Adipocyte (in vitro differentiated cells): ENCODE data around the gene DLG2.

Experiments used
- DNase-seq: peaks from one replicate; pipeline ENCODE4 v3.0.0-alpha.2; 2015; ENCODE audit warnings: low read depth
- H3K27me3 ChIP-seq: replicated peaks from 2 replicates; pipeline ENCODE4 v1.7.0; 2013; ENCODE audit warnings: mild to moderate bottlenecking, low read length, moderate library complexity; ENCODE audit not compliant: control insufficient read depth, insufficient read depth
- H3K36me3 ChIP-seq: 2 replicates; pipeline ENCODE4 v1.7.0; 2013; ENCODE audit warnings: low read length, mild to moderate bottlenecking, moderate library complexity; ENCODE audit not compliant: control insufficient read depth, insufficient read depth, severe bottlenecking
- H3K4me1 ChIP-seq: 2 replicates; pipeline ENCODE4 v1.7.0; 2013; ENCODE audit warnings: mild to moderate bottlenecking, low read length, moderate library complexity; ENCODE audit not compliant: control insufficient read depth, insufficient read depth
- H3K4me3 ChIP-seq: 2 replicates; pipeline ENCODE4 v1.7.0; 2013; ENCODE audit warnings: mild to moderate bottlenecking, low read length, moderate library complexity
- H3K9ac ChIP-seq: 2 replicates; pipeline ENCODE4 v1.7.0; 2013; ENCODE audit warnings: mild to moderate bottlenecking, low read length, moderate library complexity
- H3K9me3 ChIP-seq: 2 replicates; pipeline ENCODE4 v1.7.0; 2013; ENCODE audit warnings: mild to moderate bottlenecking, low read length, moderate library complexity; ENCODE audit not compliant: control insufficient read depth

DLG2 gene

DNA sequence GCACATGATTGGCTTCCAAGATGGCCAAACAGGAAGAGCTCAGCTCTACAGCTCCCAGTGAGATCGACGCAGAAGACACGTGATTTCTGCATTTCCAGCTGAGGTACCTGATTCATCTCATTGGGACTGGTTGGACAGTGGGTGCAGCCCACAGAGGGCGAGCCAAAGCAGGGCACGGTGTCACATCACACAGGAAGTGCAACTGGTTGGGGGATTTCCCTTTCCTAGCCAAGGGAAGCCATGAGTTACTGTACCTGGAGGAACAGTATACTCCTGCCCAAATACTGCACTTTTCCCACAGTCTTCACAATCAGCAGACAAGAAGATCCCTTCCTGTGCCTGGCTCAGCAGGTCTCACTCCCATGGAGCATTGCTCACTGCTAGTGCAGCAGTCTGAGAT lies 131.2 kb downstream of the DLG2 start:
- Histone ChIP-seq H3K9me3 (no peaks in the 10 kb centered on the region), H3K4me3 (no peak overlapping the region), H3K4me1 (no peaks in the 10 kb centered on the region)

DNA sequence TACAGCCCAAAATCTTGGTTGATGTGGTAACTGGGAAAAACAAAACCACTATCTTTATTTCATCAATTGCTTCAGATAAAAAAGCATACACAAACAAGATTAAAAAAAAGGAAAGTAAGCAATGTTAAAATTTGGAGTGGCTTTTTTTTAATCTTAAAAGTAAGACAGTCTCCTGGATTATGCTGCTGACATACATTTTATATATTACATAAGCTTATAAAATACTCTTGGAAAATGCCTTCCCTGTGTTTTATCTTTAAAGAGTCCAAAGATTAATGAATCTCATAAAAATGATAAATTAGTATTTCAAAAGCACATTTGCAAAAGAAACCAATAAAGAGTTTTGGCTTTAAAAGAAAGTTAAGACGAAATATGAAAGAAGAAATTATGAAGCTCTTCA lies 132.7 kb downstream of the DLG2 start:
- no peak for DNase-seq
- Histone ChIP-seq H3K9me3 (peaks cover under 1% of the 10 kb centered on the region), H3K9ac (no peak overlapping the region), H3K36me3 (no peaks in the 10 kb centered on the region), H3K4me1 (no peaks in the 10 kb centered on the region), H3K4me3 (no peak overlapping the region), H3K27me3 (no peaks in the 10 kb centered on the region)

More for the DNA sequence above, 131.2 kb downstream of the DLG2 start:
- no peaks in the 10 kb centered on the region for H3K36me3 ChIP-seq
- no peak overlapping the region for H3K9ac ChIP-seq
- no peak for DNase-seq
- H3K27me3 ChIP-seq = no peaks in the 10 kb centered on the region

- Histone ChIP-seq H3K9ac (no peak overlapping the region), H3K36me3 (no peaks in the 10 kb centered on the region), H3K4me1 (no peaks in the 10 kb centered on the region), H3K27me3 (no peaks in the 10 kb centered on the region), H3K9me3 (peaks cover 18% of the 10 kb centered on the region), H3K4me3 (no peak overlapping the region)
- no peak for DNase-seq
These were observed 141.2 kb downstream of the DLG2 start for GRCh38 chr11:85485902-85486301.

- no peak for DNase-seq
- no peaks in the 10 kb centered on the region for H3K4me1 ChIP-seq
- H3K9me3 ChIP-seq = peaks cover 14% of the 10 kb centered on the region
- no peaks in the 10 kb centered on the region for H3K36me3 ChIP-seq
- H3K27me3 ChIP-seq = no peaks in the 10 kb centered on the region
- H3K9ac ChIP-seq = no peak overlapping the region
- no peak overlapping the region for H3K4me3 ChIP-seq
These were observed 143.3 kb downstream of the DLG2 start for GRCh38 chr11:85483861-85484260.

- Histone ChIP-seq H3K4me1 (no peaks in the 10 kb centered on the region), H3K4me3 (no peak overlapping the region), H3K36me3 (no peaks in the 10 kb centered on the region), H3K9me3 (peaks cover 14% of the 10 kb centered on the region), H3K27me3 (no peaks in the 10 kb centered on the region), H3K9ac (no peak overlapping the region)
- DNase-seq = no peak
These were observed 145.3 kb downstream of the DLG2 start for GRCh38 chr11:85481862-85482261.

DNA sequence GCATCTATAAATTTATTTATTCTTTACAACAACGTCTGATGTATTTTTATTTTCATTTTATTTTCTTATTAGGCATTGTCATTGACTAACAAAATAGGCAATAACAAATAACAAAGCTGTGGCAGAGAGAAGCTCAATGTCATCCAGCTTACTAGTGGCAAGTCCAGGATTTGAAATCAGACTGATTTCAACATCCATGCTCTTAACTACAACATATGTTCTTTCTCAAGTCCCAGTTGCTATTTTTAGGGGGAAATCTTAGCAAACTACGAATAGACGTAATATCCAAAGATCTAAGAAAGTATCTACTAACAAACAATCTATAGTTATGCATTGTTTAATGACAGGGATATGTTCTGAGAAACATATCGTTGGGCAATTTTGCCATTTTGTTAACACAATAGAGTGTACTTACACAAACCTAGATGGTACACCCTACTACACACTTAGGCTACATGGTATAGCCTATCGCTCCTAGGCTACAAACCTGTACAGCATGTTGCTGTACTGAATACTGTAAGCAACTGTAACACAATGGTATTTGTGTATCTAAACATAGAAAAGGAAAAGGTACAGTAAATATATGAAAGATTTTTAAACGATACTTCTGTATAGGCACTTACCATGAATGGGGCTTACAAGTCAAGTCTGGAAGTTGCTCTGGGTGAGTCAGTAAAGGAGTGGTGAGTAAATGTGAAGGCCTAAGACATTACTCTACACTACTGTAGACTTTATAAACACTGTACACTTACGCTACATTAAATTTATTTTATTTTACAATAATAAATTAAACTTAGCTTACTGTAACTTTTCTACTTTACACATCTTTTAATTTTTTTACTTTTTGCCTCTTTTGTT lies 151.3 kb downstream of the DLG2 start:
- Histone ChIP-seq H3K36me3 (no peaks in the 10 kb centered on the region), H3K9ac (no peak overlapping the region), H3K4me3 (no peak overlapping the region), H3K4me1 (peaks cover 3% of the 10 kb centered on the region), H3K9me3 (peaks cover 9% of the 10 kb centered on the region), H3K27me3 (no peaks in the 10 kb centered on the region)
- DNase-seq = peak; percentile 1

DNA sequence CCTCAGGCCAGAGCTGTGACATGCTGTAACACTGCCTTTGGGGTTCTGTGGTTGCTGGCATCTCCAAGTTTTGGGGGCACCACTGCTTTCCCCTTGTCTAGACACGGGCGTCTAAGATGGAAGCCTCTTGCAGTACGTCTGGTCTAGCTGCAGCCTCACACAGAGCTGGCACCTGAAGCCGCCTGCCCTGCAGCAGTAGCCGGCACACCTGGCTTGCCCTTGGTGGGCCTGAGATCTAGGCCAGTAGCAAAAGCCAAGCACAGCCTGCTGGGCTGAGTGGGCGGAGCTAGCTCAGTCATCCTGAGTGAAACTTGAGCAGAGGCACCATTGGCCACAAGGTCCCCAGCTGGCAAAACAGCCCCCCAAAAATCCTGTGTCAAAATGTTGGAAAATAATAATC lies 154.2 kb downstream of the DLG2 start:
- H3K4me3 ChIP-seq = no peak overlapping the region
- H3K9me3 ChIP-seq = peaks cover 9% of the 10 kb centered on the region
- no peaks in the 10 kb centered on the region for H3K27me3 ChIP-seq
- peaks cover 3% of the 10 kb centered on the region for H3K4me1 ChIP-seq
- no peaks in the 10 kb centered on the region for H3K36me3 ChIP-seq
- no peak overlapping the region for H3K9ac ChIP-seq
- no peak for DNase-seq

DNA sequence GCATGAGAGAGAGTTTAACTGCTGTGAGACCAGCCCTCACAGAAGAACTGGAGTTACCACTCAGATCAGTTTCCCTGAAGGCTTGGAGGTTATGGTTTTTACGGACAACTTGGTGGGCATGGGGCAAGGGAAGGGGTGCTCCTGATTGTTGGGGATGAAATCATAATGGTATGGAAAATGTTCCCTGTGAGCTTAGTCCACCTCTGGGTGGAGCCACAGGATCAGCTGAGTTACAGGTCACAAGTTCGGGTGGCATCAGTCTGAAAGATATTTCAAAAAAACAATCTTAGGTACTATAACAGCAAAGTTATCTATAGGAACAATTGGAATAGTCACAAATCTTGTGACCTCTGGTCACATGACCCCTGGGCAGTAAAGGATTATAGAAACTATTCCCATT lies 162.9 kb downstream of the DLG2 start:
- Histone ChIP-seq H3K4me3 (no peak overlapping the region), H3K9me3 (no peaks in the 10 kb centered on the region), H3K36me3 (no peaks in the 10 kb centered on the region), H3K4me1 (no peaks in the 10 kb centered on the region), H3K27me3 (no peaks in the 10 kb centered on the region), H3K9ac (no peak overlapping the region)
- no peak for DNase-seq

DNA sequence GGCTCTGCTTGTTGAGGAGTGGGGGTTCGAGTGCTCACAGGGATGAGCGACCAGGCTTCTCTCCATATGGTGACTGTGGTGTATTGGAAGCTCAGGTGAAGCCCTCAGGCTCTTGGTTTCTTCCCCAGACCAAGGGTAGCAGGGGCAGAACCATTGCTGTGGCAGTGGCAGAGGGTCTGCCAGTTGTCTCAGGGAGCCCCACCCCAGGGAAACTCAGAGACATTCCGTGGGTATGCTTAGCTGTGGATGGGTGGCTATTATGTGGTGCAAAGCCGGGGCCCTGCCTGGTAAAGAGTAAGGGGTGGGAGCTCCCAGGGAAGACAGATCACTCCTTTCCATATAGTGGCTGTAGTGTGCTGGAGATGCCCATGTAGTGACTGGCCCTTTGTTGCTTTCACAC lies 167.8 kb downstream of the DLG2 start:
- no peaks in the 10 kb centered on the region for H3K36me3 ChIP-seq
- H3K9ac ChIP-seq = no peak overlapping the region
- DNase-seq = no peak
- no peaks in the 10 kb centered on the region for H3K27me3 ChIP-seq
- H3K9me3 ChIP-seq = peaks cover 12% of the 10 kb centered on the region
- no peaks in the 10 kb centered on the region for H3K4me1 ChIP-seq
- no peak overlapping the region for H3K4me3 ChIP-seq

- no peak for DNase-seq
- H3K9ac ChIP-seq = no peak overlapping the region
These were observed 182.7 kb downstream of the DLG2 start for GRCh38 chr11:85444479-85444878.

GRCh38 chr11:85440273-85440672 lies 186.9 kb downstream of the DLG2 start:
- H3K36me3 ChIP-seq = no peaks in the 10 kb centered on the region
- H3K9me3 ChIP-seq = peaks cover 8% of the 10 kb centered on the region
- H3K4me1 ChIP-seq = no peaks in the 10 kb centered on the region
- H3K4me3 ChIP-seq = no peak overlapping the region
- H3K9ac ChIP-seq = no peak overlapping the region
- no peak for DNase-seq
- H3K27me3 ChIP-seq = no peaks in the 10 kb centered on the region

More at GRCh38 chr11:85444479-85444878, 182.7 kb downstream of the DLG2 start:
- H3K9me3 ChIP-seq = no peaks in the 10 kb centered on the region
- no peaks in the 10 kb centered on the region for H3K36me3 ChIP-seq
- no peak overlapping the region for H3K4me3 ChIP-seq
- H3K4me1 ChIP-seq = no peaks in the 10 kb centered on the region
- no peaks in the 10 kb centered on the region for H3K27me3 ChIP-seq

GRCh38 chr11:85438328-85438727 lies 188.8 kb downstream of the DLG2 start:
- no peak overlapping the region for H3K9ac ChIP-seq
- H3K4me1 ChIP-seq = no peaks in the 10 kb centered on the region
- H3K36me3 ChIP-seq = no peaks in the 10 kb centered on the region
- DNase-seq = no peak
- H3K4me3 ChIP-seq = no peak overlapping the region
- H3K9me3 ChIP-seq = peaks cover 13% of the 10 kb centered on the region
- no peaks in the 10 kb centered on the region for H3K27me3 ChIP-seq
